H9 (cell line): Measurements from ENCODE around the gene RASSF3. TPM values are rescaled to one million over a fixed set of nuclear protein-coding genes. Genes with fewer than 3 reads are reported as not detected.

Experiments
- DNase-seq: peaks from one replicate; pipeline ENCODE4 v3.0.0-alpha.2; 2017
- H2AFZ ChIP-seq: one replicate; pipeline ENCODE4 v1.6.1; 2013; ENCODE audit warnings: mild to moderate bottlenecking, low read length, control low read depth, moderate library complexity
- H2AK5ac ChIP-seq: 2 replicates; pipeline ENCODE4 v1.6.1; 2013; ENCODE audit warnings: low read length, control low read depth, mixed read lengths; ENCODE audit not compliant: insufficient read length
- H2BK120ac ChIP-seq: one replicate; pipeline ENCODE4 v1.6.1; 2013; ENCODE audit warnings: low read depth, mild to moderate bottlenecking, low read length, control low read depth, inconsistent platforms; ENCODE audit not compliant: poor library complexity, severe bottlenecking
- H2BK12ac ChIP-seq: 2 replicates; pipeline ENCODE4 v1.6.1; 2013; ENCODE audit warnings: low read length, control low read depth, mixed read lengths, low read depth; ENCODE audit not compliant: insufficient read length
- H2BK15ac ChIP-seq: 2 replicates; pipeline ENCODE4 v1.6.1; 2013; ENCODE audit warnings: low read depth, low read length, control low read depth
- H2BK20ac ChIP-seq: one replicate; pipeline ENCODE4 v1.6.1; 2013; ENCODE audit warnings: low read depth, mild to moderate bottlenecking, low read length, control low read depth, inconsistent platforms; ENCODE audit not compliant: poor library complexity, severe bottlenecking
- H2BK5ac ChIP-seq: 2 replicates; pipeline ENCODE4 v1.6.1; 2013; ENCODE audit warnings: low read length, control low read depth, mixed read lengths; ENCODE audit not compliant: insufficient read length
- H3K14ac ChIP-seq: 2 replicates; pipeline ENCODE4 v1.6.1; 2013; ENCODE audit warnings: low read length, control low read depth; ENCODE audit not compliant: insufficient read depth
- H3K18ac ChIP-seq: 2 replicates; pipeline ENCODE4 v1.6.1; 2013; ENCODE audit warnings: low read depth, mild to moderate bottlenecking, mixed read lengths, low read length, control low read depth; ENCODE audit not compliant: insufficient read length
- H3K23ac ChIP-seq: 2 replicates; pipeline ENCODE4 v1.6.1; 2013; ENCODE audit warnings: low read length, control low read depth, mixed read lengths, low read depth; ENCODE audit not compliant: insufficient read length
- H3K23me2 ChIP-seq: 2 replicates; pipeline ENCODE4 v1.6.1; 2013; ENCODE audit warnings: low read depth, mild to moderate bottlenecking, mixed read lengths, low read length, control low read depth; ENCODE audit not compliant: insufficient read length, poor library complexity, severe bottlenecking
- H3K27ac ChIP-seq: 2 replicates; pipeline ENCODE4 v1.5.1; 2013; ENCODE audit warnings: low read length, control low read depth, mixed read lengths, low read depth; ENCODE audit not compliant: insufficient read length
- H3K27me3 ChIP-seq: 2 replicates; pipeline ENCODE4 v1.6.1; 2013; ENCODE audit warnings: low read length, control low read depth, inconsistent platforms; ENCODE audit not compliant: insufficient read depth
- H3K4ac ChIP-seq: 2 replicates; pipeline ENCODE4 v1.6.1; 2013; ENCODE audit warnings: low read depth, mild to moderate bottlenecking, control low read depth, inconsistent platforms, low read length, moderate library complexity
- H3K4me1 ChIP-seq: 2 replicates; pipeline ENCODE4 v1.6.1; 2013; ENCODE audit warnings: low read length, control low read depth, inconsistent platforms; ENCODE audit not compliant: insufficient read depth
- H3K4me2 ChIP-seq: 2 replicates; pipeline ENCODE4 v1.6.1; 2013; ENCODE audit warnings: low read length, control low read depth, mixed read lengths; ENCODE audit not compliant: insufficient read length, insufficient read depth
- H3K56ac ChIP-seq: 2 replicates; pipeline ENCODE4 v1.6.1; 2013; ENCODE audit warnings: low read depth, mild to moderate bottlenecking, mixed read lengths, low read length, control low read depth; ENCODE audit not compliant: insufficient read length
- H3K79me1 ChIP-seq: 2 replicates; pipeline ENCODE4 v1.6.1; 2013; ENCODE audit warnings: low read depth, mild to moderate bottlenecking, moderate library complexity, low read length, control low read depth, inconsistent platforms; ENCODE audit not compliant: insufficient read depth, poor library complexity, severe bottlenecking
- H3K79me2 ChIP-seq: 2 replicates; pipeline ENCODE4 v1.6.1; 2013; ENCODE audit warnings: low read length, control low read depth, inconsistent platforms; ENCODE audit not compliant: insufficient read depth
- H3K9ac ChIP-seq: 2 replicates; pipeline ENCODE4 v1.6.1; 2013; ENCODE audit warnings: low read length, control low read depth, mixed read lengths; ENCODE audit not compliant: insufficient read length; ENCODE audit errors: extremely low read depth
- H3K9me3 ChIP-seq: one replicate; pipeline ENCODE4 v1.6.1; 2013; ENCODE audit warnings: low read depth, low read length, inconsistent platforms; ENCODE audit not compliant: control insufficient read depth
- H3T11ph ChIP-seq: one replicate; pipeline ENCODE4 v1.6.1; 2013; ENCODE audit warnings: mild to moderate bottlenecking, low read length, control low read depth, inconsistent platforms
- H4K20me1 ChIP-seq: one replicate; pipeline ENCODE4 v1.6.1; 2013; ENCODE audit not compliant: control insufficient read depth, insufficient read length, insufficient read depth
- H4K5ac ChIP-seq: 2 replicates; pipeline ENCODE4 v1.6.1; 2013; ENCODE audit warnings: low read depth, mild to moderate bottlenecking, mixed read lengths, low read length, control low read depth; ENCODE audit not compliant: insufficient read length
- H4K8ac ChIP-seq: replicated peaks from 2 replicates; pipeline ENCODE4 v1.6.1; 2013; ENCODE audit warnings: low read length, control low read depth, mixed read lengths, low read depth; ENCODE audit not compliant: insufficient read length
- H4K91ac ChIP-seq: 2 replicates; pipeline ENCODE4 v1.6.1; 2013; ENCODE audit warnings: low read depth, mild to moderate bottlenecking, moderate library complexity, mixed read lengths, low read length, control low read depth; ENCODE audit not compliant: insufficient read length
- H3K27ac Mint-ChIP-seq, 3 experiments: 2 replicates in 2 of 3; 3 replicates in 1 of 3; pipeline ENCODE4 v1.8.0; 2020 to 2021; ENCODE audit warnings: mixed read lengths in 3 of 3, mild to moderate bottlenecking in 1 of 3, moderate library complexity in 1 of 3
- H3K27me3 Mint-ChIP-seq: 2 replicates; pipeline ENCODE4 v1.8.0; 2021; ENCODE audit warnings: low read depth, mild to moderate bottlenecking, moderate library complexity, mixed read lengths
- H3K36me3 Mint-ChIP-seq, 3 experiments: 2 replicates in 2 of 3; 3 replicates in 1 of 3; pipeline ENCODE4 v1.8.0; 2020 to 2021; ENCODE audit warnings: low read depth in 3 of 3, mixed read lengths in 3 of 3; ENCODE audit not compliant: insufficient read depth in 1 of 3
- H3K4me1 Mint-ChIP-seq, 2 experiments: 2 replicates each; pipeline ENCODE4 v1.8.0; 2020; ENCODE audit warnings: mixed read lengths in 2 of 2
- H3K4me3 Mint-ChIP-seq, 2 experiments: 2 replicates in 1 of 2; 3 replicates in 1 of 2; pipeline ENCODE4 v1.8.0; 2020 to 2021; ENCODE audit warnings: mild to moderate bottlenecking in 2 of 2, mixed read lengths in 2 of 2, moderate library complexity in 1 of 2
- H3K9me3 Mint-ChIP-seq, 2 experiments: 2 replicates in 1 of 2; 3 replicates in 1 of 2; pipeline ENCODE4 v1.8.0; 2020; ENCODE audit warnings: mild to moderate bottlenecking in 2 of 2, mixed read lengths in 2 of 2, moderate library complexity in 1 of 2
- CTCF ChIP-seq: fragments of 200-600 bp; sonication (generic); conservative IDR thresholded peaks from 3 replicates; pipeline ENCODE4 v1.8.0; 2021; ENCODE audit warnings: antibody characterized with exemption, mild to moderate bottlenecking
- WGBS: extraction: QIAGEN DNeasy Blood & Tissue Kit; methylation state at CpG from one replicate; pipeline ENCODE4 v1.1.7; 2013; ENCODE audit warnings: missing lambda C conversion rate, low lambda C conversion rate, mixed read lengths; ENCODE audit not compliant: insufficient read length; ENCODE audit errors: extremely low coverage; 5-methylcytosine and 5-hydroxymethylcytosine counted together
- total RNA-seq: library from RNA; stranded (reverse); gene quantifications from 2 replicates; pipeline ENCODE4 v1.2.1, GENCODE V29; 2021

The RASSF3 gene
- total RNA-seq, 1 experiment from 2014 or later: 45.1 TPM

- H4K8ac ChIP-seq: no peak overlapping the region
- H2BK120ac ChIP-seq: no peak overlapping the region
- no peak overlapping the region for H3K4me2 ChIP-seq
- peaks cover 23 to 24% of the 10 kb centered on the region in 2 experiments for H3K4me1 Mint-ChIP-seq
- no peak overlapping the region for H4K91ac ChIP-seq
- H4K5ac ChIP-seq: no peak overlapping the region
- no peak overlapping the region for H3K4me3 Mint-ChIP-seq
- peaks cover 0 to 3% of the 10 kb centered on the region in 2 experiments; a peak in 2 of 5 replicates for H3K9me3 Mint-ChIP-seq
- H3K36me3 Mint-ChIP-seq: peaks cover 22 to 29% (median 28%) of the 10 kb centered on the region in 3 experiments
- H3K18ac ChIP-seq: no peak overlapping the region
- peaks cover 2% of the 10 kb centered on the region for H3K79me1 ChIP-seq
- WGBS: no CpG with 5 or more reads among the region's 5 CpGs
- no peak overlapping the region for H3K14ac ChIP-seq
- no peak overlapping the region for H2BK12ac ChIP-seq
- H3K27ac ChIP-seq: no peak overlapping the region
- no peaks in the 10 kb centered on the region; the same call in 1 of the 2 replicates for H3K4me1 ChIP-seq
- H3T11ph ChIP-seq: no peak overlapping the region
- H3K4ac ChIP-seq: no peak overlapping the region
- H2AK5ac ChIP-seq: no peak overlapping the region
- no peaks in the 10 kb centered on the region for H3K23me2 ChIP-seq
- no peak overlapping the region for H3K56ac ChIP-seq
- no peak overlapping the region for H2AFZ ChIP-seq
- H3K79me2 ChIP-seq: peaks cover 10% of the 10 kb centered on the region; the same call in 1 of the 2 replicates
- H2BK20ac ChIP-seq: no peak overlapping the region
- no peak overlapping the region for H3K9ac ChIP-seq
- DNase-seq: no peak
- H3K23ac ChIP-seq: no peak overlapping the region
- no peak overlapping the region for H2BK15ac ChIP-seq
- peak overlapping the region in 1 of 3 experiments; percentile 79; a peak in 3 of 7 replicates for H3K27ac Mint-ChIP-seq
- H3K27me3 ChIP-seq: no peaks in the 10 kb centered on the region
- H3K9me3 ChIP-seq: no peaks in the 10 kb centered on the region
- no peak for TF ChIP-seq CTCF
- no peaks in the 10 kb centered on the region for H3K27me3 Mint-ChIP-seq
- H4K20me1 ChIP-seq: no peaks in the 10 kb centered on the region
- no peak overlapping the region for H2BK5ac ChIP-seq
Measured at GRCh38 chr12:64633011-64633939, 23.0 kb downstream of the RASSF3 start.
